HG02870 (cell line): Measurements from ENCODE around the gene MAGOH.
A peak's percentile ranks its signal among the peaks of the same experiment; 100 is the strongest.
"Not testable (repeated sequence)": the region's sequence is repeated elsewhere in the genome, so short reads cannot be mapped to it uniquely, and the experiment has no call there.

Experiments
- ATAC-seq: cut with Tn5 transposase; IDR thresholded peaks from one replicate; pipeline ENCODE4 v1.9.1; 2021; ENCODE audit warnings: mild to moderate bottlenecking, moderate library complexity; ENCODE audit not compliant: unreplicated experiment

Gene MAGOH

GRCh38 chr1:53241828-53242227, 3.5 kb upstream of the MAGOH start:
- no peak for ATAC-seq

- ATAC-seq = no peak
Observed at GRCh38 chr1:53237638-53238037, 680 bp downstream of the MAGOH start.

- no peak for ATAC-seq
Observed at GRCh38 chr1:53220962-53221286, 17.4 kb downstream of the MAGOH start.

GRCh38 chr1:53220171-53220961, 18.0 kb downstream of the MAGOH start, which contains the start of gene CZIB:
Gene CZIB (minus strand): TSS chr1:53220634. CDS start chr1:53220575, 59 bp downstream.
- peak; percentile 88 for ATAC-seq

- no peak for ATAC-seq
Observed at GRCh38 chr1:53219711-53220110, 18.6 kb downstream of the MAGOH start.

GRCh38 chr1:53218201-53218600, 20.1 kb downstream of the MAGOH start:
- ATAC-seq = no peak

GRCh38 chr1:53214376-53214940, 23.9 kb downstream of the MAGOH start:
- ATAC-seq = no peak

- no peak for ATAC-seq
Observed at GRCh38 chr1:53210954-53211353, 27.4 kb downstream of the MAGOH start.

GRCh38 chr1:53210352-53210751, 28.0 kb downstream of the MAGOH start:
- ATAC-seq = no peak

GRCh38 chr1:53207726-53208125, 30.6 kb downstream of the MAGOH start:
- no peak for ATAC-seq

- no peak for ATAC-seq
Observed at GRCh38 chr1:53206735-53207379, 31.5 kb downstream of the MAGOH start.

GRCh38 chr1:53206083-53206685, 32.1 kb downstream of the MAGOH start:
- ATAC-seq = not testable (repeated sequence)

GRCh38 chr1:53205496-53205895, 32.8 kb downstream of the MAGOH start:
- not testable (repeated sequence) for ATAC-seq

GRCh38 chr1:53203466-53203865, 34.9 kb downstream of the MAGOH start:
- no peak for ATAC-seq

GRCh38 chr1:53198241-53198651, 40.1 kb downstream of the MAGOH start:
- no peak for ATAC-seq

GRCh38 chr1:53197291-53198200, 40.8 kb downstream of the MAGOH start:
- no peak for ATAC-seq

GRCh38 chr1:53196485-53197290, 41.6 kb downstream of the MAGOH start, which contains the start of gene CPT2:
Gene CPT2 (plus strand): TSS chr1:53196824. CDS start chr1:53196944, 120 bp downstream.
- ATAC-seq = peak; percentile 98

- ATAC-seq = peak; percentile 5
Observed at GRCh38 chr1:53196017-53196484, 42.3 kb downstream of the MAGOH start.

GRCh38 chr1:53195246-53196016, 42.9 kb downstream of the MAGOH start:
- ATAC-seq = no peak
